Measurements from ENCODE around the gene VMA21.
A peak's percentile ranks its signal among the peaks of the same experiment; 100 is the strongest.

VMA21 gene

GRCh38 chrX:151396825-151397740 lies at the start of gene VMA21:
VMA21 (plus strand) TSS chrX:151397206; CDS start chrX:151397309, 103 bp downstream.
- DNase-seq, result peak; percentile 85

- DNase-seq, result no peak
These were observed 37.7 kb upstream of the VMA21 start for GRCh38 chrX:151359341-151359740.

GRCh38 chrX:151359931-151360871 lies 36.8 kb upstream of the VMA21 start:
- peak; percentile 22 for DNase-seq

- no peak for DNase-seq
These were observed 33.7 kb upstream of the VMA21 start for GRCh38 chrX:151363316-151363715.

GRCh38 chrX:151365579-151365978 lies 31.4 kb upstream of the VMA21 start:
- DNase-seq, result no peak

GRCh38 chrX:151370906-151371305 lies 26.1 kb upstream of the VMA21 start:
- no peak for DNase-seq

GRCh38 chrX:151384807-151385206 lies 12.2 kb upstream of the VMA21 start:
- DNase-seq, result no peak

- DNase-seq, result no peak
These were observed 10.1 kb upstream of the VMA21 start for GRCh38 chrX:151386838-151387459.

GRCh38 chrX:151391722-151392121 lies 5.3 kb upstream of the VMA21 start:
- no peak for DNase-seq

- peak; percentile 36 for DNase-seq
These were observed 3.5 kb upstream of the VMA21 start for GRCh38 chrX:151393514-151393913.

- DNase-seq, result peak; percentile 85
These were observed 773 bp upstream of the VMA21 start for GRCh38 chrX:151396042-151396824.

- DNase-seq, result no peak
These were observed 700 bp downstream of the VMA21 start for GRCh38 chrX:151397741-151398070.

- no peak for DNase-seq
These were observed 1.3 kb downstream of the VMA21 start for GRCh38 chrX:151398346-151398745.

GRCh38 chrX:151402719-151403390 lies 5.8 kb downstream of the VMA21 start:
- DNase-seq, result no peak

GRCh38 chrX:151416579-151416978 lies 19.6 kb downstream of the VMA21 start:
- DNase-seq, result no peak

- DNase-seq, result no peak
These were observed 22.8 kb downstream of the VMA21 start for GRCh38 chrX:151419782-151420181.

- DNase-seq, result no peak
These were observed 27.5 kb downstream of the VMA21 start for GRCh38 chrX:151424505-151424904.

GRCh38 chrX:151448509-151448908 lies 51.5 kb downstream of the VMA21 start:
- no peak for DNase-seq

GRCh38 chrX:151458824-151459223 lies 61.8 kb downstream of the VMA21 start:
- DNase-seq, result no peak
